Fibroblast of skin of right biceps (primary cell): ENCODE results near the gene NAA38.
"Not testable (repeated sequence)": the region's sequence is repeated elsewhere in the genome, so short reads cannot be mapped to it uniquely, and the experiment has no call there.

Source experiments
- DNase-seq: peaks from one replicate; pipeline ENCODE4 v3.0.0-alpha.2; 2013

The NAA38 gene

GRCh38 chr17:7881276-7882054 is 24.1 kb upstream of the NAA38 start:
- DNase-seq, result peak; percentile 18

- DNase-seq, result no peak
Observed at GRCh38 chr17:7880076-7880868, 22.9 kb upstream of the NAA38 start.

- DNase-seq, result no peak
Observed at GRCh38 chr17:7878234-7878633, 20.9 kb upstream of the NAA38 start.

GRCh38 chr17:7875804-7876370 is 18.5 kb upstream of the NAA38 start:
- DNase-seq, result no peak

GRCh38 chr17:7873051-7873450 is 15.7 kb upstream of the NAA38 start:
- DNase-seq, result no peak

- no peak for DNase-seq
Observed at GRCh38 chr17:7867881-7868329, 10.5 kb upstream of the NAA38 start.

GRCh38 chr17:7864995-7865650 is 7.8 kb upstream of the NAA38 start:
- DNase-seq, result no peak

- DNase-seq, result not testable (repeated sequence)
Observed at GRCh38 chr17:7864384-7864783, 7.0 kb upstream of the NAA38 start.

- peak; percentile 72 for DNase-seq
Observed at GRCh38 chr17:7862692-7863437, 5.5 kb upstream of the NAA38 start.

GRCh38 chr17:7859028-7859427 is 1.7 kb upstream of the NAA38 start:
- DNase-seq, result no peak

- peak; percentile 59 for DNase-seq
Observed at GRCh38 chr17:7858522-7858810, 1.1 kb upstream of the NAA38 start.

- DNase-seq, result peak; percentile 95
Observed at GRCh38 chr17:7857713-7858521, 558 bp upstream of the NAA38 start, which contains the start of gene CYB5D1. TSS of gene CYB5D1 (plus strand) at chr17:7858003. CDS start at chr17:7858135, 132 bp downstream.

- DNase-seq, result peak; percentile 47
Observed at GRCh38 chr17:7856011-7856810, 1.1 kb downstream of the NAA38 start.

- DNase-seq, result no peak
Observed at GRCh38 chr17:7855660-7856010, 1.7 kb downstream of the NAA38 start.

GRCh38 chr17:7854851-7855659 is 2.3 kb downstream of the NAA38 start, which contains the start of gene TMEM88:
TSS of gene TMEM88 (plus strand) at chr17:7855066. CDS start at chr17:7855075, 9 bp downstream.
- no peak for DNase-seq

- no peak for DNase-seq
Observed at GRCh38 chr17:7854078-7854777, 3.1 kb downstream of the NAA38 start.

- DNase-seq, result no peak
Observed at GRCh38 chr17:7853691-7854038, 3.7 kb downstream of the NAA38 start.

- no peak for DNase-seq
Observed at GRCh38 chr17:7852919-7853690, 4.3 kb downstream of the NAA38 start.

GRCh38 chr17:7852262-7852670 is 5.1 kb downstream of the NAA38 start:
- no peak for DNase-seq
